Upper lobe of left lung (tissue), 4 donors: Measurements from ENCODE around the gene FOXL3.

ENCODE experiments used
- POLR2A ChIP-seq, 4 donors: fragments of 450-650 bp; IDR thresholded peaks; one replicate each; pipeline ENCODE4 v1.5.1; 2016 to 2017; ENCODE audit warnings: antibody characterized with exemption in 4 of 4, mild to moderate bottlenecking in 2 of 4
- POLR2AphosphoS5 ChIP-seq, 2 donors: sonication (generic); formaldehyde crosslinking; IDR thresholded peaks; one replicate each; pipeline ENCODE4 v1.5.1; 2017; ENCODE audit warnings: antibody characterized with exemption in 2 of 2
- TF ChIP-seq, protein P1 (sequence below), 6 experiments: fragments of 450-650 bp in 4 of 6; fragments of 200-600 bp in 2 of 6; sonication (generic) in 2 of 6; IDR thresholded peaks; one replicate each; pipeline ENCODE4 v1.5.1; 2016 to 2019; ENCODE audit warnings: antibody characterized with exemption in 6 of 6

DNA sequence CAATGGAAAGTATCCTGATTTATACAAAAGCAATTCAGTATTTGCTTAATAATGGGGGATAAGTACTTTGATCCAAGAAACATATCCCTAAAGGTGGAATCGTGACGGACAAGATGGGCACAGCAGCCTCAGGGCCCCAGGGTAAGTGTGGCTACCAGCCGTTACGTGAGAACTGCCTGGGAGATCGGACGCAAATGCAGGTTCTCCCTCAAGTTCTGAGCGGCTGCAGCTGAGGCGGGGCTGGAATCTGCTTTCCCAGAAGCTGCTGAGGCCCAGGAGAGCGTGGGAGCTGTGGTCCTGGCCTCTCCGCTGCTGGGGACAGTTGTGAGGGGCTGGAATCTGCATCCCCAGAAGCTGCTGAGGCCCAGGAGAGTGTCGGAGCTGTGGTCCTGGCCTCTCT, 13.5 kb downstream of the FOXL3 start:
- TF ChIP-seq, protein P1, sequence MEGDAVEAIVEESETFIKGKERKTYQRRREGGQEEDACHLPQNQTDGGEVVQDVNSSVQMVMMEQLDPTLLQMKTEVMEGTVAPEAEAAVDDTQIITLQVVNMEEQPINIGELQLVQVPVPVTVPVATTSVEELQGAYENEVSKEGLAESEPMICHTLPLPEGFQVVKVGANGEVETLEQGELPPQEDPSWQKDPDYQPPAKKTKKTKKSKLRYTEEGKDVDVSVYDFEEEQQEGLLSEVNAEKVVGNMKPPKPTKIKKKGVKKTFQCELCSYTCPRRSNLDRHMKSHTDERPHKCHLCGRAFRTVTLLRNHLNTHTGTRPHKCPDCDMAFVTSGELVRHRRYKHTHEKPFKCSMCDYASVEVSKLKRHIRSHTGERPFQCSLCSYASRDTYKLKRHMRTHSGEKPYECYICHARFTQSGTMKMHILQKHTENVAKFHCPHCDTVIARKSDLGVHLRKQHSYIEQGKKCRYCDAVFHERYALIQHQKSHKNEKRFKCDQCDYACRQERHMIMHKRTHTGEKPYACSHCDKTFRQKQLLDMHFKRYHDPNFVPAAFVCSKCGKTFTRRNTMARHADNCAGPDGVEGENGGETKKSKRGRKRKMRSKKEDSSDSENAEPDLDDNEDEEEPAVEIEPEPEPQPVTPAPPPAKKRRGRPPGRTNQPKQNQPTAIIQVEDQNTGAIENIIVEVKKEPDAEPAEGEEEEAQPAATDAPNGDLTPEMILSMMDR (IDR thresholded peaks at IDR 0.05) = no peak
- TF ChIP-seq POLR2A (IDR thresholded peaks at IDR 0.05) = no peak
- no peak for TF ChIP-seq POLR2AphosphoS5 (IDR thresholded peaks at IDR 0.05)
